NT2/D1 (cell line): ENCODE data around the gene TAF11L5.
"Not testable (repeated sequence)": the region's sequence is repeated elsewhere in the genome, so short reads cannot be mapped to it uniquely, and the experiment has no call there.

Source experiments
- YY1 ChIP-seq: IDR thresholded peaks from 2 replicates; pipeline ENCODE4 v1.6.1; 2011; ENCODE audit not compliant: insufficient read length, insufficient read depth
- ZNF274 ChIP-seq: IDR thresholded peaks from 2 replicates; pipeline ENCODE4 v1.6.1; 2011; ENCODE audit warnings: mild to moderate bottlenecking, low read depth, low read length

DNA sequence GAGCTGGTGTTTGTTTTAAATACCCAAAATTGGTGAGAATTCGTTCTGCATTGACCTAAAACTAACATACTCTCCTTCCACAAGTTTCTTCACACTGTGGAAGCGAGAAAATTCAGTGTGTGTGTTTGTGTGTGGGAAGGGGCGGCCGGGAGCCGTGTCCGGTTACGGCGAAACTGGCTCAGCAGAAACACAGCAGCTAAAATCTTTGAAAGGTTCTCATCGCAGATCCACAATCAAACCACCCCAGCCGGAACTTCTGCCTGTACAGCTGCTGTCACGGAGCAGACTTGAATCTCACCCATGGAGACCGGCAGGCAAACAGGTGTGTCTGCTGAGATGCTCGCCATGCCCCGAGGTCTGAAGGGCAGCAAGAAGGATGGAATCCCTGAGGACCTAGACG is at the start of gene TAF11L5:
- not testable (repeated sequence) for TF ChIP-seq YY1, ZNF274
